ENCODE results near the gene PRKAR2B.
A peak's percentile ranks its signal among the peaks of the same experiment; 100 is the strongest.

PRKAR2B gene

GRCh38 chr7:107180378-107180777 lies 135.9 kb downstream of the PRKAR2B start:
- DNase-seq (ENCODE audit: low read depth) = peak; percentile 50
- no peak overlapping the region for H3K4me3 ChIP-seq (ENCODE audit: low read length)
- TF ChIP-seq, protein P1, sequence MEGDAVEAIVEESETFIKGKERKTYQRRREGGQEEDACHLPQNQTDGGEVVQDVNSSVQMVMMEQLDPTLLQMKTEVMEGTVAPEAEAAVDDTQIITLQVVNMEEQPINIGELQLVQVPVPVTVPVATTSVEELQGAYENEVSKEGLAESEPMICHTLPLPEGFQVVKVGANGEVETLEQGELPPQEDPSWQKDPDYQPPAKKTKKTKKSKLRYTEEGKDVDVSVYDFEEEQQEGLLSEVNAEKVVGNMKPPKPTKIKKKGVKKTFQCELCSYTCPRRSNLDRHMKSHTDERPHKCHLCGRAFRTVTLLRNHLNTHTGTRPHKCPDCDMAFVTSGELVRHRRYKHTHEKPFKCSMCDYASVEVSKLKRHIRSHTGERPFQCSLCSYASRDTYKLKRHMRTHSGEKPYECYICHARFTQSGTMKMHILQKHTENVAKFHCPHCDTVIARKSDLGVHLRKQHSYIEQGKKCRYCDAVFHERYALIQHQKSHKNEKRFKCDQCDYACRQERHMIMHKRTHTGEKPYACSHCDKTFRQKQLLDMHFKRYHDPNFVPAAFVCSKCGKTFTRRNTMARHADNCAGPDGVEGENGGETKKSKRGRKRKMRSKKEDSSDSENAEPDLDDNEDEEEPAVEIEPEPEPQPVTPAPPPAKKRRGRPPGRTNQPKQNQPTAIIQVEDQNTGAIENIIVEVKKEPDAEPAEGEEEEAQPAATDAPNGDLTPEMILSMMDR (conservative IDR thresholded peaks at IDR 0.05; ENCODE audit: low read length) = no peak

DNA sequence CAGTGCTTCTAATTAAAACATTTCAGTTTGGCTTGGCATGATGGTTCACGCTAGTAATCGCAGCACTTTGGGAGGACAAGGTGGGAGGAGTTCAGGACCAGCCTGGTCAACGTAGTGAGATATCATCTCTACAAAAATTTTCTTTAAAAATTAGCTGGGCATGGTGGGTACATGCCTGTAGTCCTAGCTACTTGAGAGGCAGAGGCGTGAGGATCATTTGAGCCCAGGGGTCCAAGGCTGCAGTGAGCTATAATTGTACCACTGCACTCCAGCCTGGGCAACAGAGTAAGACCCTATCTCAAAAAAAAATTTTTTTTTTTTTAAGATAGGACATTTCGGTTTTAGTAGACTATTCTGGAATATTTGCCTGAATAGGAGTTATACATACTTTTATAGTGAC lies 136.7 kb downstream of the PRKAR2B start:
- no peak overlapping the region for H3K4me3 ChIP-seq (ENCODE audit: low read length)
- DNase-seq (ENCODE audit: low read depth) = no peak
- TF ChIP-seq, protein P1 (conservative IDR thresholded peaks at IDR 0.05; ENCODE audit: low read length) = no peak

- TF ChIP-seq, protein P1 (conservative IDR thresholded peaks at IDR 0.05; ENCODE audit: low read length) = no peak
- no peak for DNase-seq (ENCODE audit: low read depth)
- H3K4me3 ChIP-seq (ENCODE audit: low read length) = no peak overlapping the region
Observed at GRCh38 chr7:107185716-107186115, 141.2 kb downstream of the PRKAR2B start.

DNA sequence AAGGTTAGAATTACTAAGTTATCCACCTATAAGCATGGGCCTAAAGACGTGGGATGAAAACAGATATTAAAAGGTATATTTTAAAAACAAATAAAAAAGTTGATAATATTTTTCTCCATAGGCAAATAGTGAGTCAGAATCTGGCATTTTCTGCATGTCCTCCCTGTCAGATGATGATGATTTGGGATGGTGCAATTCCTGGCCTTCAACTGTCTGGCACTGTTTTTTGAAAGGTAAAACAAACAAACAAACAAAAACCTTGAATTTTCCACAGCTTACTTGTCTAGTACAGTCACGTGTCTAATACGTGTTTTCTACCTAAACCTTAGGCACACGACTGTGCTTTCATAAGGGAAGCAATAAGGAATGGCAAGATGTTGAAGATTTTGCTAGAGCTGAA lies 141.7 kb downstream of the PRKAR2B start:
- DNase-seq (ENCODE audit: low read depth) = no peak
- TF ChIP-seq, protein P1 (conservative IDR thresholded peaks at IDR 0.05; ENCODE audit: low read length) = no peak
- no peak overlapping the region for H3K4me3 ChIP-seq (ENCODE audit: low read length)

- TF ChIP-seq, protein P1 (conservative IDR thresholded peaks at IDR 0.05; ENCODE audit: low read length) = no peak
- H3K4me3 ChIP-seq (ENCODE audit: low read length) = no peak overlapping the region
- no peak for DNase-seq (ENCODE audit: low read depth)
Observed at GRCh38 chr7:107187774-107188173, 143.3 kb downstream of the PRKAR2B start.

GRCh38 chr7:107190090-107190489 lies 145.6 kb downstream of the PRKAR2B start:
- DNase-seq (ENCODE audit: low read depth) = no peak
- TF ChIP-seq, protein P1 (conservative IDR thresholded peaks at IDR 0.05; ENCODE audit: low read length) = no peak
- no peak overlapping the region for H3K4me3 ChIP-seq (ENCODE audit: low read length)

GRCh38 chr7:107194052-107194451 lies 149.5 kb downstream of the PRKAR2B start:
- no peak overlapping the region for H3K4me3 ChIP-seq (ENCODE audit: low read length)
- DNase-seq (ENCODE audit: low read depth) = no peak
- TF ChIP-seq, protein P1 (conservative IDR thresholded peaks at IDR 0.05; ENCODE audit: low read length) = no peak; the same call in 1 of the 2 replicates

Measured in AG10803 (cell line).